HG02642 (cell line): ENCODE data around the gene CABP1.
A peak's percentile ranks its signal among the peaks of the same experiment; 100 is the strongest.
"Not testable (repeated sequence)": the region's sequence is repeated elsewhere in the genome, so short reads cannot be mapped to it uniquely, and the experiment has no call there.

Experiments
- ATAC-seq: cut with Tn5 transposase; IDR thresholded peaks from one replicate; pipeline ENCODE4 v1.9.1; 2021; ENCODE audit warnings: mild to moderate bottlenecking; ENCODE audit not compliant: unreplicated experiment, poor library complexity

Gene CABP1

GRCh38 chr12:120639771-120640721 is at the start of gene CABP1:
Gene CABP1, plus strand, starts transcription at chr12:120640626. Its CDS starts 60 bp downstream, at chr12:120640686.
- peak; percentile 71 for ATAC-seq

GRCh38 chr12:120590741-120591407 is 49.6 kb upstream of the CABP1 start:
- no peak for ATAC-seq

- ATAC-seq: no peak
Observed at GRCh38 chr12:120592121-120593049, 48.0 kb upstream of the CABP1 start.

- ATAC-seq: no peak
Observed at GRCh38 chr12:120596901-120597300, 43.5 kb upstream of the CABP1 start.

- no peak for ATAC-seq
Observed at GRCh38 chr12:120597861-120598260, 42.6 kb upstream of the CABP1 start.

GRCh38 chr12:120598674-120599463 is 41.6 kb upstream of the CABP1 start:
- ATAC-seq: no peak

- no peak for ATAC-seq
Observed at GRCh38 chr12:120599672-120600552, 40.5 kb upstream of the CABP1 start.

GRCh38 chr12:120602416-120602815 is 38.0 kb upstream of the CABP1 start:
- not testable (repeated sequence) for ATAC-seq

GRCh38 chr12:120610560-120610959 is 29.9 kb upstream of the CABP1 start:
- no peak for ATAC-seq

- ATAC-seq: not testable (repeated sequence)
Observed at GRCh38 chr12:120611534-120611933, 28.9 kb upstream of the CABP1 start.

GRCh38 chr12:120614848-120615247 is 25.6 kb upstream of the CABP1 start:
- no peak for ATAC-seq

- not testable (repeated sequence) for ATAC-seq
Observed at GRCh38 chr12:120617193-120617592, 23.2 kb upstream of the CABP1 start.

- ATAC-seq: not testable (repeated sequence)
Observed at GRCh38 chr12:120617767-120618166, 22.7 kb upstream of the CABP1 start.

GRCh38 chr12:120618954-120619615 is 21.3 kb upstream of the CABP1 start:
- ATAC-seq: no peak

GRCh38 chr12:120620624-120621023 is 19.8 kb upstream of the CABP1 start:
- no peak for ATAC-seq

GRCh38 chr12:120625557-120626419 is 14.6 kb upstream of the CABP1 start:
- no peak for ATAC-seq

- no peak for ATAC-seq
Observed at GRCh38 chr12:120628919-120629318, 11.5 kb upstream of the CABP1 start.
